Bronchial epithelial cell (primary cell): ENCODE results near the gene UNC79. TPM values are rescaled to one million over a fixed set of nuclear protein-coding genes. Genes with fewer than 3 reads are reported as not detected.
A peak's percentile ranks its signal among the peaks of the same experiment; 100 is the strongest.

ENCODE experiments used
- DNase-seq: peaks from one replicate; pipeline ENCODE4 v3.0.0-alpha.2; 2010; ENCODE audit warnings: low read depth
- FAIRE-seq: peaks from 2 replicates; lab custom pipeline; 2011; peaks lifted over from hg19 to GRCh38; lab: Jason Lieb, UNC
- H3K27me3 ChIP-seq: 2 replicates; pipeline ENCODE4 v1.5.1; 2011; ENCODE audit warnings: low read length; ENCODE audit not compliant: control insufficient read depth, insufficient read depth
- H3K36me3 ChIP-seq: 2 replicates; pipeline ENCODE4 v1.5.1; 2011; ENCODE audit warnings: low read length; ENCODE audit not compliant: control insufficient read depth, insufficient read depth
- H3K4me3 ChIP-seq: 2 replicates; pipeline ENCODE4 v1.5.1; 2011; ENCODE audit warnings: mild to moderate bottlenecking, low read depth, low read length, control low read depth
- total RNA-seq: library from RNA; depleted of rRNA; stranded (reverse); fragments of >200 nt; gene quantifications from 2 replicates; pipeline ENCODE4 v1.2.1, GENCODE V29; 2014
- TF ChIP-seq, protein P1 (sequence below): IDR thresholded peaks from 2 replicates; pipeline ENCODE4 v1.5.1; 2011; ENCODE audit warnings: mild to moderate bottlenecking, moderate library complexity, low read length, control low read depth, inconsistent platforms; ENCODE audit not compliant: insufficient read depth, severe bottlenecking

The UNC79 gene
- total RNA-seq, 1 donor from 2014 or later: under 0.01 TPM

DNA sequence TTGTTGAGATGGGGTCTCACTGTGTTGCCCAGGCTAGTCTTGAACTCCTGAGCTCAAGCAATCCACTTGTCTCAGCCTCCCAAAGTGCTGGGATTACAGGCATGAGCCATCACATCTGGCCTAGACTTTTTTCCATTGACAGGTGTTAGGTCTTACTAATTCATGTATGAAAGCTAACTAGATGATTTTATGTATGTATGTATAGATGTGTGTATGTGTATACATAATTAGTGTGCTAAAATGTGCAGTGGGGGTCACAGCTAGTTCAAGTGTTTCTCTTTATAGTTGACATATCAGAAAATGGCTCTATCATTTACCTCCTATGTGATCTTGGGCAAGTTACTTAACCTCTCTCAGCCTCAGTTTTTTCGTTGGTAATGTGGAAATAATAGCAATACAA is 23.5 kb downstream of the UNC79 start:
- no peak for FAIRE-seq
- Histone ChIP-seq H3K4me3 (no peak overlapping the region), H3K27me3 (no peaks in the 10 kb centered on the region), H3K36me3 (no peaks in the 10 kb centered on the region)
- no peak for DNase-seq
- TF ChIP-seq, protein P1, sequence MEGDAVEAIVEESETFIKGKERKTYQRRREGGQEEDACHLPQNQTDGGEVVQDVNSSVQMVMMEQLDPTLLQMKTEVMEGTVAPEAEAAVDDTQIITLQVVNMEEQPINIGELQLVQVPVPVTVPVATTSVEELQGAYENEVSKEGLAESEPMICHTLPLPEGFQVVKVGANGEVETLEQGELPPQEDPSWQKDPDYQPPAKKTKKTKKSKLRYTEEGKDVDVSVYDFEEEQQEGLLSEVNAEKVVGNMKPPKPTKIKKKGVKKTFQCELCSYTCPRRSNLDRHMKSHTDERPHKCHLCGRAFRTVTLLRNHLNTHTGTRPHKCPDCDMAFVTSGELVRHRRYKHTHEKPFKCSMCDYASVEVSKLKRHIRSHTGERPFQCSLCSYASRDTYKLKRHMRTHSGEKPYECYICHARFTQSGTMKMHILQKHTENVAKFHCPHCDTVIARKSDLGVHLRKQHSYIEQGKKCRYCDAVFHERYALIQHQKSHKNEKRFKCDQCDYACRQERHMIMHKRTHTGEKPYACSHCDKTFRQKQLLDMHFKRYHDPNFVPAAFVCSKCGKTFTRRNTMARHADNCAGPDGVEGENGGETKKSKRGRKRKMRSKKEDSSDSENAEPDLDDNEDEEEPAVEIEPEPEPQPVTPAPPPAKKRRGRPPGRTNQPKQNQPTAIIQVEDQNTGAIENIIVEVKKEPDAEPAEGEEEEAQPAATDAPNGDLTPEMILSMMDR: no peak

- Histone ChIP-seq H3K27me3 (no peaks in the 10 kb centered on the region), H3K4me3 (no peak overlapping the region), H3K36me3 (no peaks in the 10 kb centered on the region)
- peak; percentile 49 for DNase-seq
- TF ChIP-seq, protein P1: no peak
- FAIRE-seq: no peak
These were observed 25.6 kb downstream of the UNC79 start for GRCh38 chr14:93456356-93456755.

DNA sequence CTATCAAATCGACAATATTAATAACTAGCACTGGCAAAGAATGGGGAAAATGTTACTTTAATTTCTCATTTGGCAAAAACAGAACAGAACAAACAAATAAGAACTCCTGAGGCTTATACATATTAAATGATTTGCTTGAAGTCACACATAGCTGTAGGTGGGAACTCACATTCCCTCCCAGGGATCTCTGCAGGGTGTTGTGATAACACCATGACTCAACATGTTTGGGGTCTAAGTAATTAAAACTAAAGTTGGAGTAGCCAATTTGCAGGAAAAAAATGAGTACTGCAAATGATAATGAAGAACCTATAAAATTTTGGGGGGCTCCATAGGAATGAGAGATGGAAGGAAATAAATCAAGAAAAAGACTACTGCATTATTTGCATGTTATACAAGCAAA is 27.5 kb downstream of the UNC79 start:
- no peaks in the 10 kb centered on the region for H3K27me3 ChIP-seq
- DNase-seq: no peak
- TF ChIP-seq, protein P1: no peak
- H3K36me3 ChIP-seq: no peaks in the 10 kb centered on the region
- H3K4me3 ChIP-seq: no peak overlapping the region
- no peak for FAIRE-seq

- no peaks in the 10 kb centered on the region for H3K36me3 ChIP-seq
- DNase-seq (no peak), FAIRE-seq (no peak)
- no peaks in the 10 kb centered on the region for H3K27me3 ChIP-seq
- TF ChIP-seq, protein P1: no peak
- no peak overlapping the region for H3K4me3 ChIP-seq
These were observed 31.7 kb downstream of the UNC79 start for GRCh38 chr14:93462479-93462878.

DNA sequence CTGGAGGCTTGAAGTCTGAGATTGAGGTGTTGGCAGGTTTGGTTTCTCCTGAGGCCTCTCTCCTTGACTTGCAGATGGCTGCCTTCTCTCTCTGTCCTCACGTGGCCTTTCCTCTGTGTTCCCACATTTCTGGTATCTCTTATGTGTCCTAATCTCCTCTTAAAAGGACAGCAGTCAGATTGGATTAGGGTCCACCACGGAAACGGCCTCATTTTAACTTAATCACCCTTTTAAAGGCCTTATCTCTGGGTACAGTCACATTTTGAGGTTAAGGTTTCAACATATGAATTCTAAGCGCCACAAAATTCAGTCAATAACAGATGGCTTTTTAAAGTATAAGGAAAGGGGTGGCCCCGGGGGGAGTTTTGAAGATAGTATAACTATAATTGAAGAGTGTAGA is 33.5 kb downstream of the UNC79 start:
- FAIRE-seq (no peak), DNase-seq (no peak)
- TF ChIP-seq, protein P1: no peak
- no peaks in the 10 kb centered on the region for H3K36me3 ChIP-seq
- no peak overlapping the region for H3K4me3 ChIP-seq
- H3K27me3 ChIP-seq: no peaks in the 10 kb centered on the region

- Histone ChIP-seq H3K36me3 (no peaks in the 10 kb centered on the region), H3K27me3 (no peaks in the 10 kb centered on the region), H3K4me3 (no peak overlapping the region)
- FAIRE-seq: no peak
- no peak for DNase-seq
- TF ChIP-seq, protein P1: no peak
These were observed 44.7 kb downstream of the UNC79 start for GRCh38 chr14:93475471-93475870.
